HG03135 (cell line): ENCODE results near the gene SPOCK1.

Source experiments
- ATAC-seq: cut with Tn5 transposase; IDR thresholded peaks from one replicate; pipeline ENCODE4 v1.9.1; 2021; ENCODE audit warnings: mild to moderate bottlenecking, moderate library complexity; ENCODE audit not compliant: unreplicated experiment

The SPOCK1 gene

GRCh38 chr5:137174196-137174595, 324.9 kb downstream of the SPOCK1 start:
- no peak for ATAC-seq

GRCh38 chr5:137172258-137172657, 326.9 kb downstream of the SPOCK1 start:
- no peak for ATAC-seq

- no peak for ATAC-seq
Measured at GRCh38 chr5:137167187-137167586, 331.9 kb downstream of the SPOCK1 start.

DNA sequence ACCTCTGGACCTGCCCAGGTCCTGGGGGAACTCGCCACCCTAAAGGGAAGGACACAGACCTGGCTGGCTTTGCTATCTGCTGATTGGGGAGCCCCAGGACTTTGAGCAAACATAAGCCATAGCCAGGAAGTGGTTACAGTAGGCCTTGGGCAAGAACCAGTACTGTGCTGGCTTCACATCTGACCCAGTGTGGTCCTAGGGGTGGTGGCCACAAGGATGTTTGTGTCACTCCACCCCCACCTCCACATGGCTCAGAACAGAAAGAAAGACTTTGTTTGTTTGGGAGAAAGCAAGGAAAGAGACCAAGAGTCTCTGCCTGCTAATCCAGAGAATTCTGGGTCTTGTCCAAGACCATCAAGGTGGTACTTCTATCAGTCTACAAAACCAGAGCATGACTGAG, 334.2 kb downstream of the SPOCK1 start:
- ATAC-seq = no peak

GRCh38 chr5:137164536-137164935, 334.6 kb downstream of the SPOCK1 start:
- ATAC-seq = no peak

GRCh38 chr5:137158691-137159090, 340.4 kb downstream of the SPOCK1 start:
- no peak for ATAC-seq

DNA sequence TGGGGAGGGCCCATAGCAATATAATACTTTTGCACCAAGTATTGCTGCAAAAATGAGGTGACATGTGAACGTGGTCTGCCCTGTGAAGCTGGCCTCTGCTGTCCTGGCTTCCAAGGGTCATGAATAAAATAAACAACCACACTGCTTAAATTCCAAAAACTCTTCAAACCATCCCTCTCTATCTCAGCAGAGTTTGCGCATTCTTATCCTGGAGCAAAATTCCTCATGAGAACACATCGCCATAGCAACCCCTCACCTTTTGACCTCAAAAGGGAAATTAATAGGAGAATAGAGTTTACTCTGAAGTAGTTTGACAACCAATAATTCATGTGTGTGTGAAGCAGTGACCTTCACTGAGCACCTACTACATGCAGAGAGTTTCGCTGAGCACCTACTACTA, 342.9 kb downstream of the SPOCK1 start:
- ATAC-seq = no peak

DNA sequence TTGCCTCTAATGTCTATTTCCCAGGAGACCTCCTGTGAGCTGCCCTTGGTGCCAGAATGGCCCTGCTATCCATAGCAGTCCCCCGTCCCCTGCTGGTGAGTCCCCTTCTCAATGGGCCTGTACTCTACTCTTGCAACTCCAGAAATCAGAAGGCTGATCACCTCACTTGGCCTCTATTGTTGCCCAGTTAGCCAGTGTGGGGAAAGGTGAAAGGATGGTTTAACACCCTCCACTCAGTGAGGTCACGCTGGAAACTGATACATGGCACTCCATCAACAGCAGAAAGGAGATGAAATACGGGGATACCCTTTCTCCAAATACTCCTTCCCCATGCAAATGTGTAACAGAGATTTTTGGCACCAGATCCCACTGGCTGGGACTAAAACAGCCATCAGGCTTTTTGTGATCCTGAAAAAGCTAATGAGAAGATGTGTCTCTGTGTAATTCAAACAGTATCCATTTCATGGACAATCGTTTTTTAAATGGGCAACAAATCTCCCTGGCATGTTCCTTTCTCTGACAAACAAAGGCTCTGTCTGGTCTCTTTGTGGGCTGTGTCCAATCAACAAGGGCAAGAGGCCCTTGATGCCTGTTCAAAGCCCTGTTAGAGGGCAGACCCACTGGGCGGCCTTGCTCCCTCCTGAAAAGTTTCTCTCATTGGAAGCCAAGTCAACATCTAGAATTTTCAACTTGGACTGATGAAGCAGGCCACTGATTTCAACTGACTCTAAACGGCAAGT, 343.7 kb downstream of the SPOCK1 start:
- ATAC-seq = no peak

DNA sequence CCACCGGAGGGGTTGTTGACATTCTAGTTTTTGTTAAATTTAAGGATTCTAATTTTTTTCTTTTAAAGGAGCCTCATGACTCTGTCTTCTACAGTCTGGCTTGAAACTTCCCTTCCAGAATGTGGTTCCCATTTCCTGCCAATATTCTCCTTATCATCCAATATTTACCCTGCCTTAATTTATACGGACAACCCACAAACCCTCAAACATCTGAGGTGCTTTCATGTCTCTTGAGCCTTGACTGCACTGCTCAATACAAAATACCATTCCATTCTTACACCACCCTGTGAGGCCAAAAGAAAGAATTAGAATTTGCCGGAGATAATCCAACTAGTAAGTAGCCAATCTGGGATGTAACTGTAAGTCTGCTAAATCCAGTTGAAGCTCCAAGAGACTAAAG, 346.5 kb downstream of the SPOCK1 start:
- ATAC-seq = no peak

GRCh38 chr5:137148655-137149054, 350.5 kb downstream of the SPOCK1 start:
- ATAC-seq = no peak

DNA sequence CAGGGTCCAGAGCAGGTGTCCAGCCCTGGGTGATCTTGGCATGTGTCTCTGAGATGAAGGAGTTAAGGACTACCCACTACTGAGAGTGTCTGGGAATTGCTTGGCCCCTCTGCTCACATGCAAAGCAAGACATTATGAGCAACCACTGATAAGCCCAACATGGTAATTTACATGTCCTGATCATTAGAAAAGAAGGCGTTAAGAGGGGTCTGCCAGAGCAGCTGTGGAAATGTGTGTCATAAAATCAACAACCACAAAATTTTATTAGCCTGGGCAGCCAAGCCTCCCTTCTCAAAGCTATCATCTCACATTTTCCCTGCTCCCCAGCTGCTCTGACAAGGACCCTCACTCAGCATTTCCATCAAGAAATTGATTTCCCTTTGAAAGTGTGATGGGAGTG, 351.0 kb downstream of the SPOCK1 start:
- ATAC-seq = no peak

GRCh38 chr5:137147346-137147745, 351.8 kb downstream of the SPOCK1 start:
- no peak for ATAC-seq

DNA sequence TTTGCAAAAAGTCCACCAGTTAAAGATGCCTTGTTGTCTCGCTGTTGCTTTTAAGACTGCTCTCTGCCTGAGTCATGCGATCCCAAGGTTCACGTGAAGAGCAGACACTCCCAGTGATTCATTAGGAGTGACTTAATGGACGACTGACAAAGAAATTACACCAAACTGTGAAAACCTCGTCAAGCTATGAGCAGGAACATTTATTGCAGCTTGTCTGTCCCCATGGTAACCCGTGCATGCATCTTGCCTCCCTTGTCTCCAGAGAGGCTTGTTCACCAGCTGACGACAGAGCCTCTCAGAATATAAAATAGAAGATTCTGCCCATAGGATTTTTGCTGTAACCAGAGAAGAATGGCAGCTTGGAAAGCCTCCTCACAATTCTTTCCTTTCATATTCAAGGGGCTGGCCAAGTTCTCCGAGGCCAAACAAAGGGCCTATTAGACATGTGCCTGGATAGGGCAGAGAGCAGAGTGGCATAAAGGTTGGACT, 352.7 kb downstream of the SPOCK1 start:
- ATAC-seq = no peak

- no peak for ATAC-seq
Measured at GRCh38 chr5:137145721-137146120, 353.4 kb downstream of the SPOCK1 start.

- no peak for ATAC-seq
Measured at GRCh38 chr5:137144656-137145055, 354.5 kb downstream of the SPOCK1 start.

DNA sequence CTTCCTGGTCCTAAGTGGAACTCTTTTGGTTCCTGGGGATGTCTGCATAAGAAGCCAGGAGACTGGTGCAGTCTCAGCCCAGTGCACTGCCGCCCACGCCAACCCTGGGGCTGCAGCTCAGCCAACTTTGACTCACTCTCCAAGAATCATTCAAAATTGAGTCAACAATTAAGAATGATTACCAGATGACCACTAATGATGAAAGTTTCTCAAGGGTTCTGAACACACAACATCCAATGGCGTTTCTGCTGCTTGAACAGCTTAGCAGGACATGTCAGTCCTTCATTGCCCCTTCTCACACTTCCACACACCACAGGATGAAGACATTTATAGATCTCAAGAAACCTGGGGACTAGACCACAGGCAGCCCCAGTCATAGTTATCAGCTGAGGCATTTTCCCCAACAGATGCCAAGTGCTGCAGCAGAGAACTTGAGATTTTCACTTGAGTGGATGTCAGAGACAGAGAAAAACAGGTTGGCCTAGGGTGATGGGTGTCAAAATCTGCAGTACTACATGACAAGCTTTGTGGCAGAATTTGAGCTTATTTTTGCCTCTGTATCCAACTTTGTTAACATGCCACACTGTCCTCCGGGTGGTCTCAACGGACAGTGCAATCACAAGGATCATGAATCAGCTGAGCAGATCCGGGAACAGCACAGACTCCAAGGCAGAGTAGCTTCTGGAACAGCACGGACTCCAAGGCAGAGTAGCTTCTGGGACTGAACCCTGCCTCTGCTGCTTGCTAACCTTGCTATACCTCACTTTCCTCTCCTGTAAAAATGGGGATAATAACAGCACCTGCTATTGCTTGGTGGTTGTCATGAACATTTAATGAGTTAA, 356.1 kb downstream of the SPOCK1 start:
- peak; percentile 62 for ATAC-seq

DNA sequence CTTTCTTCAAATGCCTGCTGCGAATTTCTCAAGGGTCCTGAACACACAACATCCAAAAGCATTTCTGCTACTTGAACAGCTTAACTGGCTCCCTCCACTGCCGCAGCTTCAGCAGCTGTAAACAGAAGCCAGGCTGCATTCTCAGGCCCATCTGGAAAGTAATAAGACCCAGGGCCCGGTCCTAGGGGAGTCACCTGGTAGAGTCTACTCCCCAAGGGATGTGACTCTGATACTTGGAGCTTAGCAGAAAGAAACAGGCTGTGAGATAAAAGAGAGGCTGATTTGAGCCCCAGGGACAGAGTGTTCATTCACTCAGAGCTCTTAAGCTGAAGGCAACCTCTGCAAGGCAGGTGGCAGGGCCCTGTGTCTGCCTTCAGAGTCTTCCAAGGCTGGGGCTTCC, 356.8 kb downstream of the SPOCK1 start:
- peak; percentile 18 for ATAC-seq

DNA sequence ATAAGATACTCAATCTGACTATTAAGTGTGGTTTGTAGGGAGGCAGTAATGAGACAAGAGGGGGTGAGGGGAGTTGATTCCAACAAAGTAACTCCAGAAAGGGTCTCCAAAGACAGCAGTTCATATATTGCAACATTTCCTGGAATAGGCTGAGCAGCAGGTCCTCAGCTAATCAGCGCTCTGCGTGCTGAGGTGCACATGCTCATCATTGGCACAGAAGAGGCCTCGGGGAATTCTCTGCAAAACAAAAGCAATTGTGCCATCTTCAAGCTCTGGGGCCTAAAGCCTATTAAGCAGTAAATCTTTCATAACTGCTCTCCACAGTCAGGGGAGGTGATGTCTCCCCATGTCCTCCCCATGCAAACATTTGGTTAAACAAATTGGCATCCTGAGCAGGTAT, 357.3 kb downstream of the SPOCK1 start:
- ATAC-seq = no peak

DNA sequence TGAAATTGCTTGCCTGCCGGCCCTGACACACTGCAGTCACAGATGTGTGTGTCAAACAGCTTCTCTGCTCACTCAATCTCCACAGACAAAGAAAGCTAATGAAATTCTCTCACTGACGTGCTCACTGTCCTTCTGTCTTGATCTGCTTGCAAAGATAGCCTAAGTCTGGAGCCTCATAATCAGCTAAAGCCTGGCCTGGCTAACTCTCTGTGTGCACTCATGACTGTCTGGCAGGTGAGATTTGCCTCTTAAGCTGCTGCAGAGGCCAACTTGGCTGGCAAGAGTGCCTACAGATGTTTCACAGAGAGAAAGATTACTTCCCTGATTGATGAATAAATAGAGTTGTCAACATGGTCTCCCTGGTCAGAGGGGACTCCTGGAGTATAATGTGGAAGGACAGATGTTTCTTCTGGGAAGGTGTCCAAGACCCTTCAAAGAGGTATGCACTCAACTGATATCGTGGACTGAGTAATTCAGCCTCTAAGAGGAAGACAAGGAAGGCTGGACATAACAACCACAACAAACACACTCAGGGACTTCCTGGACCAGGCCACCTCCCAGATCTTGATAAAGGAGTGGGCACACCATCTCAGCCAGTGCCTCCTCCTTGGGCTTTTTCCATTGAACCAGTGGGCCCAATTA, 362.0 kb downstream of the SPOCK1 start:
- no peak for ATAC-seq

DNA sequence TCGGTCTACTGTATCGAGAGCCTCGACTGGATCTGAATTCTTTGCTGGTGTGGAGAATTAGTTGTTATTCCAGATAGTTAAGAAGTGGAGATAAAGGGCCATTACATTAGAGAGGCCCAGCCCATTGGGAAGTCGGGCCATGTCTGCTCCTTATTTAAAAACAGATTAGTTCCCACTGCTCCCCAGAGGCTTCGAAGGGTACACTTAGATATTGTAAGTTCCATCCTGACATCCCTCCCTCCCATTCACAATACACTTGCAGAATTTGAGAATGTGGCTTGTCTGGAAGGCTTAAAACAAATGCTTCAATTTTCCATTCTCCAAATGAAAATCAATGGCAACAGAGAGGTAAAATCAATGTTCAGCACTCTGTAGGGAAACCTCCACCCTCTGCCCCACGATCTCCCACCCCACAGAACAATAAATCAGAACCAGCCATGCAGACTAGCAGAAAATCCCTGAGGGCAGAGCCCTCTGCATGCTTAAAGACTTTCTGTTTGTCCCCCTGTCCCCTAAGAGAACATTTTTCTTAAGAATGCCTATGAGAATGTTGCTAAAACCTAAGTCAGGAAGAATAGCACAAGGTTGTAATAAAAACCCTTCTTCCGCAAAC, 364.1 kb downstream of the SPOCK1 start:
- no peak for ATAC-seq
